ENCODE measurements around the gene ANKEF1.
A peak's percentile ranks its signal among the peaks of the same experiment; 100 is the strongest.

ANKEF1 gene

GRCh38 chr20:10078403-10078802, 43.6 kb downstream of the ANKEF1 start:
- TF ChIP-seq, protein P1, sequence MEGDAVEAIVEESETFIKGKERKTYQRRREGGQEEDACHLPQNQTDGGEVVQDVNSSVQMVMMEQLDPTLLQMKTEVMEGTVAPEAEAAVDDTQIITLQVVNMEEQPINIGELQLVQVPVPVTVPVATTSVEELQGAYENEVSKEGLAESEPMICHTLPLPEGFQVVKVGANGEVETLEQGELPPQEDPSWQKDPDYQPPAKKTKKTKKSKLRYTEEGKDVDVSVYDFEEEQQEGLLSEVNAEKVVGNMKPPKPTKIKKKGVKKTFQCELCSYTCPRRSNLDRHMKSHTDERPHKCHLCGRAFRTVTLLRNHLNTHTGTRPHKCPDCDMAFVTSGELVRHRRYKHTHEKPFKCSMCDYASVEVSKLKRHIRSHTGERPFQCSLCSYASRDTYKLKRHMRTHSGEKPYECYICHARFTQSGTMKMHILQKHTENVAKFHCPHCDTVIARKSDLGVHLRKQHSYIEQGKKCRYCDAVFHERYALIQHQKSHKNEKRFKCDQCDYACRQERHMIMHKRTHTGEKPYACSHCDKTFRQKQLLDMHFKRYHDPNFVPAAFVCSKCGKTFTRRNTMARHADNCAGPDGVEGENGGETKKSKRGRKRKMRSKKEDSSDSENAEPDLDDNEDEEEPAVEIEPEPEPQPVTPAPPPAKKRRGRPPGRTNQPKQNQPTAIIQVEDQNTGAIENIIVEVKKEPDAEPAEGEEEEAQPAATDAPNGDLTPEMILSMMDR (IDR thresholded peaks at IDR 0.05), result no peak

GRCh38 chr20:10079964-10080363, 45.2 kb downstream of the ANKEF1 start:
- TF ChIP-seq, protein P1 (IDR thresholded peaks at IDR 0.05), result no peak

GRCh38 chr20:10080574-10080973, 45.8 kb downstream of the ANKEF1 start:
- TF ChIP-seq, protein P1 (IDR thresholded peaks at IDR 0.05), result no peak

DNA sequence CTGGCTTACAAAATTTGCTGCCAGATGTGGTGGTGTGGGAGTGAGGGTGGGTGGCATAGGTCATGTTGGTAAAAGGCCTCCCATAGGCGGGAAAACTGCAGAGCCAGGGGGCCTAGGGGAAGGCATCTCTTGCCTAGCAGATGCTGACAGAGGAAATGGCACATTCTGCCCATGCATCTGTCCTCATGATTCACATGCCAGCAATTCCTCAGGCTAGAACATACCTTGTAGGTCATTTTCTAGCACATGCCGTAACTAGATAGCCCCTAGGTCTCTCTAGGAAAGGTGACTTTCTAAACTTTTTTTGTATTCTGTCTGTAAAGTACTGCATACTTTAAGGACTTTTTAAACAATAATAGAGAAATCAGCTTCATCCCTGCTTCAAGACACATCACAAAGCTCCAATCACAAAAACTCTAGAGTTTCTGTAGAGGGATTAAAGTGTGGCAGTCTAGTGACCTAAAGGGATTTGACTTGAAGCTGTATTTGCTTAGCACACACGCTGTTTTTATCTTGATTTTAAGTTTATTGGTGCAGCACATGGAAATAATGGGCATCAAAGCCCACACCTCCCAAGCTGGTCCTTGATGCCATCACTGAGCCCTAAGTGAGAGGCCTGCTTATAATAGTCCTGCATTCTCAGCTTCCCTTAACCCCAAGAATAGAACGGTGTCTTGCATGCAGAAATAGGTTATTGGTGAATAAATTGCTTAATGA, 55.2 kb downstream of the ANKEF1 start:
- TF ChIP-seq, protein P1 (IDR thresholded peaks at IDR 0.05), result no peak

DNA sequence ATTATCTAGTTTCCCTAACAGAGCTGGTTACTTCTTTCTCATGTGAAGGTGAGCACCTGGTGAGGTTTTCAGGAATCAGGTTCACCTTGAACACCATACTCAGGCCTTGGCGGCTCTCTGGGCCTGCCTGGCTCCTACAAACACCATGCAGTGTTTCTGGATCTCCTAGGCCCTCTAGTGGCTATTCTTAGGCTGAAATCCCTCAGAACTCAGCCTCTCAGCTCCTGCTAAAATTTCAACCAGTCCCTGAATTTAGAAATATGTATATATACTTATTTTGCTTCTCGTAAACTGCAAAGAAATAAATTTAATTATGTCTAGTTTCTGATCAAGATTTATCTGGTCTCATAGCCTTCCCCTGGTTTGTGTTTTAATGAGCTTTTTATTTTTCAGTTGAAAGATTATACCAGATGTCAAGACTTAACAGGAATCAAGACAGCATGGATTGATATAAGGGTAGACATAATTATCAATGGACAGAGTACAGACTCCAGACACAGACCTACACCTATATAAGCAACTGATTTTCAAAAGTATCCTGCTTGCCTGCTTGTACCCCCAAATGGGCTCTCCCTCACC, 55.9 kb downstream of the ANKEF1 start:
- TF ChIP-seq, protein P1 (IDR thresholded peaks at IDR 0.05), result peak; percentile 78

DNA sequence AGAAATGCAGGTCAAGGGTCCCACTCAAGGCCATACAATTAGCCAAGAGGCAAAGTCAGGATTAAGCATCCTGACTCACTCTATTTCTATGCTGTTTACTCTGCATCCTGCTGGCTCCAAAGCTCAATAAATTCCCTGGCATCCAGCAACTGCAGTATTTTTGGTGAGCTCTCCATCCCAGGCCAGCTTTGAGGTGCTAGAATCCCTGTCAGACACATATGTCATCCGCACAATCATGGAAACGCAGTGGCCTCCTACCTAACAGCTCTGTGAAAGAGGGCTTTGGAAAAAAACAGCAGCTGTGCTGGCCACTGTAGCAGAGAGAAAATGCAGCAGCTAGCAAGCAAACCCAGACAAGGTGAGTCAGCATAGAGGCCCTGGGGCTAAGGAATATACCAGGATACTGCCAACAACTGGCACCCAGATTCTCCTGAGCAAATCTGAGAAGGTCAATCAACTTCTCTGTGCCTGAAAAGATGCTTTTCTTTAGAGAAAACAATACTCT, 58.4 kb downstream of the ANKEF1 start:
- TF ChIP-seq, protein P1 (IDR thresholded peaks at IDR 0.05), result no peak

GRCh38 chr20:10094566-10095173, 59.9 kb downstream of the ANKEF1 start:
- TF ChIP-seq, protein P1 (IDR thresholded peaks at IDR 0.05), result no peak
